Measurements from ENCODE around the gene VWA8.

DNA sequence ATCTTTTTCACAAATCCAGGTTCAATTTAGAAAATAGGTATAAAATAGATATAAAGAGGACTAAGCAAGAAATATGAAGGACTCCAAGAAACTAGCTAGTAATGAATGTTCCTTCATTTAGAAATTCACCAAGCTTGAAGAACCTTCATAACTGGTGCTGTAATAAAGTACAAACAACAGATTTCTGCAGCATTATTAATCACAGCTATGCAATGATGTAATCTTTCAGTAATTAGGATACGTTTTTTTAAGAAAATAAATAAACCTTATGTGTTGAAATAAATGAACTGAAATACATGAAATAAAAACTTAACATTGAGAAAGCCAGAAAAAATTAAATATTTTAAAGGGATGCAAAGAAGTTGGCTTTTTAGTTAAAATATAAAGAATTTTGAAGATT is 267.5 kb downstream of the VWA8 start:
- TF ChIP-seq POLR2AphosphoS5 (IDR thresholded peaks at IDR 0.05): no peak
- TF ChIP-seq POLR2A (IDR thresholded peaks at IDR 0.05): no peak
